ENCODE results near the gene ACTA2. TPM values are rescaled to one million over a fixed set of nuclear protein-coding genes. Genes with fewer than 3 reads are reported as not detected.

Gene ACTA2
- total RNA-seq, 1 donor from 2014 or later: 37.6 TPM

DNA sequence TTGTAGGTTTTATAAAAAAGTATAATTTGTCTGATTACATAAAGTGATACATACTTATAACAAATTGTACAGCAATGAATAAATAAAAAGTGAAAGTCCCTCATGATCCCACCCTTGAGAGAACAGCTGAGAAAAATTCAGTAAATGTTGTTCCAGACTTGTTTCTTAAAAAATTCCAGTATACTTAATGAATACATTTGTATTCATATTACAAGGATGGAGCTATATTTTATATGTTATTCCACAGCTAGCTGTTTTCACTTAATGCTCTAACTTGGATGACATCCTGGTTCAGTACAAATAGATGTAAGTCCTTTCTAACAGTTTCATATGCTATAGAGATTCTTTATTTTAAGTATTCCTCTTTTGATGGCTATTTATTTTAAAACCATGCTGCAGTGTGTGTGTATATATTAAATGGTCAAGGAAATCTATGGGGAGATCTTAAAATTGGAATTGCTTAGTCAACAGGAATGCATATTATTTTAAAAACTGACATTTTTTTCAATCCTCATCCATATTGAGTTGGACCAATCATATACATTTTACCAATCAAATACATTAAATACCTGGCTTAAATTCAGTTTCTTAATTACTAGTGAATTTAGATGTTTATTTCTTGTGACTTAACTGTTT, 63.6 kb downstream of the ACTA2 start:
- no peaks in the 10 kb centered on the region for H3K27me3 ChIP-seq (ENCODE audit: control insufficient read depth, insufficient read depth, low read length)
- TF ChIP-seq CTCF (IDR thresholded peaks at IDR 0.05; ENCODE audit: insufficient read depth, low read length, poor library complexity, severe bottlenecking): no peak
- no peak for DNase-seq (ENCODE audit: low read depth)
- H3K4me3 ChIP-seq (ENCODE audit: low read depth, low read length): no peak overlapping the region
- no peaks in the 10 kb centered on the region for H3K36me3 ChIP-seq (ENCODE audit: control insufficient read depth, insufficient read depth, low read length)

- Histone ChIP-seq H3K36me3 (ENCODE audit: control insufficient read depth, insufficient read depth, low read length) (no peaks in the 10 kb centered on the region), H3K4me3 (ENCODE audit: low read depth, low read length) (no peak overlapping the region), H3K27me3 (ENCODE audit: control insufficient read depth, insufficient read depth, low read length) (no peaks in the 10 kb centered on the region)
- no peak for TF ChIP-seq CTCF (IDR thresholded peaks at IDR 0.05; ENCODE audit: insufficient read depth, low read length, poor library complexity, severe bottlenecking)
- DNase-seq (ENCODE audit: low read depth): no peak
Observed at GRCh38 chr10:88886557-88886956, 66.0 kb downstream of the ACTA2 start.

Other genes with a start within 250 kb of the ACTA2 start
- gene LIPK, start 246.5 kb downstream of the ACTA2 start, total RNA-seq: not detected in 2 replicates
- gene LIPN, start 192.8 kb downstream of the ACTA2 start, total RNA-seq: not detected in 2 replicates
- gene LIPM, start 150.0 kb downstream of the ACTA2 start, total RNA-seq: not detected in 2 replicates
- gene ANKRD22, start 100.9 kb downstream of the ACTA2 start, total RNA-seq: 0.17 and 0.21 TPM in 2 replicates
- 5.2 and 9.4 TPM in 2 replicates for gene STAMBPL1, start 72.5 kb downstream of the ACTA2 start, total RNA-seq
- gene FAS, start 38.0 kb upstream of the ACTA2 start, total RNA-seq: 34.8 and 41.1 TPM in 2 replicates

All from kidney epithelial cell (primary cell).